Measurements from ENCODE around the gene AHCYL2. TPM values are rescaled to one million over a fixed set of nuclear protein-coding genes. Genes with fewer than 3 reads are reported as not detected.

Gene AHCYL2
- total and polyA plus RNA-seq, 2 of the 8 experiments (the other 6 are each of a cell fraction or from before 2014, with no cell fraction given): 20.7 to 25.4 TPM

GRCh38 chr7:129282865-129283264 lies 58.0 kb downstream of the AHCYL2 start:
- 79% methylated on average over 5 of the region's 5 CpGs; no CpG with 5 or more reads in 1 of the 2 experiments for WGBS, 2 experiments (ENCODE audit: extremely low coverage in 1 of 2, insufficient coverage in 1 of 2, insufficient read length in 1 of 2, insufficient replicate concordance in 2 of 2, low coverage in 1 of 2, low lambda C conversion rate in 2 of 2, missing lambda C conversion rate in 1 of 2)
- peak; percentile 74 for FAIRE-seq
- H4K20me1 ChIP-seq (replicated peaks in 1 of 2; ENCODE audit: control insufficient read depth in 1 of 2, insufficient read depth in 2 of 2, low read length in 2 of 2): no peaks in the 10 kb centered on the region
- no peak overlapping the region for H2BK15ac ChIP-seq (ENCODE audit: low read length)
- no peak overlapping the region for H2BK120ac ChIP-seq (replicated peaks; ENCODE audit: low read depth, low read length)
- POLR2A ChIA-PET (ENCODE audit: partially characterized antibody): interaction anchor here (0.7 kb wide), 1 partner anchor 64 kb away, joined by 3 read pairs; no protein-coding TSS in a partner anchor
- H2BK20ac ChIP-seq (ENCODE audit: low read length): no peak overlapping the region; the same call in 1 of the 2 replicates
- H3K23me2 ChIP-seq (ENCODE audit: low read depth, low read length): no peaks in the 10 kb centered on the region
- no peaks in the 10 kb centered on the region for H3K9me3 ChIP-seq (ENCODE audit: insufficient read depth in 2 of 2, low read depth in 1 of 2, low read length in 1 of 2)
- CTCF ChIA-PET (ENCODE audit: partially characterized antibody): interaction anchor here (1.6 to 6.2 kb wide), 4 partner anchors 11 to 64 kb away, joined by 3 to 30 read pairs (median 13); partner anchors contain the start of gene AHCYL2
- H2BK12ac ChIP-seq (ENCODE audit: low read depth, low read length): no peak overlapping the region
- H3K79me2 ChIP-seq (ENCODE audit: control insufficient read depth in 1 of 2, insufficient read depth in 2 of 2, low read length in 2 of 2): no peaks in the 10 kb centered on the region; a peak in 1 of 4 replicates
- H3K14ac ChIP-seq (ENCODE audit: insufficient read length): no peak overlapping the region
- H4K8ac ChIP-seq (ENCODE audit: extremely low read depth, insufficient read depth, low read length): no peak overlapping the region
- H2AK5ac ChIP-seq (ENCODE audit: low read depth, low read length): no peak overlapping the region
- peaks cover 2 to 10% (median 4%) of the 10 kb centered on the region in 4 experiments; a peak in 5 of 7 replicates for H3K4me1 ChIP-seq (replicated peaks in 1 of 4; ENCODE audit: control insufficient read depth in 3 of 4, insufficient read depth in 4 of 4, low read length in 3 of 4)
- H3K18ac ChIP-seq (ENCODE audit: extremely low read depth, low read length): no peak overlapping the region
- H4K5ac ChIP-seq (ENCODE audit: insufficient read length, low read depth, low read length): no peak overlapping the region
- no peak overlapping the region for H4K91ac ChIP-seq (replicated peaks; ENCODE audit: insufficient read length, low read length)
- TF ChIP-seq TCF12 (IDR thresholded peaks at IDR 0.05; ENCODE audit: low read depth, low read length): 0 out of 2 replicates have a peak, but pooled peaks have one; percentile 77
- no peak for TF ChIP-seq RAD21 (IDR thresholded peaks at IDR 0.05 in 1 of 2, conservative IDR thresholded peaks at IDR 0.05 in 1 of 2; ENCODE audit: low read depth in 2 of 2, low read length in 2 of 2)
- TF ChIP-seq NANOG (IDR thresholded peaks at IDR 0.05; ENCODE audit: insufficient read depth, low read depth, low read length, poor library complexity, severe bottlenecking): peak; percentile 4
- no peaks in the 10 kb centered on the region for H3K27me3 ChIP-seq (replicated peaks in 1 of 4; ENCODE audit: control insufficient read depth in 3 of 4, extremely low read depth in 1 of 4, insufficient read depth in 3 of 4, low read length in 3 of 4)
- H3K9ac ChIP-seq (replicated peaks in 1 of 4; ENCODE audit: extremely low read depth in 1 of 4, low read depth in 3 of 4, low read length in 3 of 4): no peak overlapping the region; a peak in 1 of 7 replicates
- peak overlapping the region; percentile 52; the same call in 1 of the 2 replicates for H2BK5ac ChIP-seq (ENCODE audit: low read depth, low read length)
- no peak overlapping the region for H3K56ac ChIP-seq (replicated peaks; ENCODE audit: insufficient read length, low read depth, low read length)
- H3K79me1 ChIP-seq (ENCODE audit: low read depth, low read length): no peaks in the 10 kb centered on the region
- H3K23ac ChIP-seq (ENCODE audit: insufficient read length): no peak overlapping the region
- no peak for DNase-seq (ENCODE audit: low read depth in 1 of 2, low spot score in 2 of 2)
- peak overlapping the region in 1 of 2 experiments; percentile 12; a peak in 2 of 4 replicates for H3K4me2 ChIP-seq (ENCODE audit: insufficient read depth in 1 of 2, low read depth in 2 of 2, low read length in 2 of 2)
- no peak overlapping the region; the same call in 1 of the 2 replicates for H3K27ac ChIP-seq (ENCODE audit: low read depth, low read length)
- no peak overlapping the region for H3K4ac ChIP-seq (replicated peaks; ENCODE audit: insufficient read length, low read depth, low read length)
- no peak overlapping the region for H2AFZ ChIP-seq (ENCODE audit: low read length)
- H3K4me3 ChIP-seq (ENCODE audit: extremely low read depth in 1 of 4, insufficient read depth in 2 of 4, low read depth in 3 of 4, low read length in 4 of 4): no peak overlapping the region
- H3K36me3 ChIP-seq (ENCODE audit: control insufficient read depth in 2 of 4, insufficient read depth in 4 of 4, low read length in 3 of 4): no peaks in the 10 kb centered on the region
